SK-N-SH (cell line): ENCODE data around the gene LPO.

Source experiments
- EP300 ChIP-seq, 2 experiments: IDR thresholded peaks; 2 replicates each; pipeline versions ENCODE4 v1.4.0 to v1.6.1; 2012; ENCODE audit warnings: borderline replicate concordance in 1 of 2, low read depth in 1 of 2, low read length in 1 of 2
- JUND ChIP-seq: IDR thresholded peaks from 2 replicates; pipeline ENCODE4 v1.4.0; 2012
- POLR2AphosphoS5 ChIP-seq: IDR thresholded peaks from 2 replicates; pipeline ENCODE4 v1.6.1; 2012; ENCODE audit warnings: low read depth, low read length
- RXRA ChIP-seq: IDR thresholded peaks from 2 replicates; pipeline ENCODE4 v1.4.0; 2012; ENCODE audit warnings: low read depth, mild to moderate bottlenecking, borderline replicate concordance
- TF ChIP-seq, protein P1 (sequence below): fragments of 200-600 bp; sonication (generic); IDR thresholded peaks from 2 replicates; pipeline ENCODE4 v1.6.1; 2017; ENCODE audit warnings: antibody characterized with exemption, mild to moderate bottlenecking, moderate library complexity
- TF ChIP-seq, protein P2 (sequence below): IDR thresholded peaks from 2 replicates; pipeline ENCODE4 v1.6.1; 2012; ENCODE audit warnings: mild to moderate bottlenecking, low read depth, low read length, moderate library complexity

DNA sequence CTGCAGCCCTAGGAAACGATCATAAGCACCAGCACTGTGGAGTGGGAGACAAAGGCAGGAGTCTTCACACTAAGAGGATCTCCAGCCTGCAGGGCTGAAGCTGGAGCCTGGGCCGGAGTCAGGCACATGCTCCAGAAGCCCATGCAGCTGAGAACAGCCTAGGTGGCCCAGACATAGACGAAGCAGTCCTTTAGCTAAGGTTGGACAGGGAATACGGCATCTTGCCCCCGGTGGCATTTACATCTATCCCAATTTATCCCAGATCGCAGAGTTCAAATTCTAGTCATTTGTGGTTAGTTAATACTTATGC is 76.3 kb downstream of the LPO start:
- TF ChIP-seq POLR2AphosphoS5: no peak
- TF ChIP-seq, protein P1, sequence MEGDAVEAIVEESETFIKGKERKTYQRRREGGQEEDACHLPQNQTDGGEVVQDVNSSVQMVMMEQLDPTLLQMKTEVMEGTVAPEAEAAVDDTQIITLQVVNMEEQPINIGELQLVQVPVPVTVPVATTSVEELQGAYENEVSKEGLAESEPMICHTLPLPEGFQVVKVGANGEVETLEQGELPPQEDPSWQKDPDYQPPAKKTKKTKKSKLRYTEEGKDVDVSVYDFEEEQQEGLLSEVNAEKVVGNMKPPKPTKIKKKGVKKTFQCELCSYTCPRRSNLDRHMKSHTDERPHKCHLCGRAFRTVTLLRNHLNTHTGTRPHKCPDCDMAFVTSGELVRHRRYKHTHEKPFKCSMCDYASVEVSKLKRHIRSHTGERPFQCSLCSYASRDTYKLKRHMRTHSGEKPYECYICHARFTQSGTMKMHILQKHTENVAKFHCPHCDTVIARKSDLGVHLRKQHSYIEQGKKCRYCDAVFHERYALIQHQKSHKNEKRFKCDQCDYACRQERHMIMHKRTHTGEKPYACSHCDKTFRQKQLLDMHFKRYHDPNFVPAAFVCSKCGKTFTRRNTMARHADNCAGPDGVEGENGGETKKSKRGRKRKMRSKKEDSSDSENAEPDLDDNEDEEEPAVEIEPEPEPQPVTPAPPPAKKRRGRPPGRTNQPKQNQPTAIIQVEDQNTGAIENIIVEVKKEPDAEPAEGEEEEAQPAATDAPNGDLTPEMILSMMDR: no peak
- no peak for TF ChIP-seq JUND
- no peak for TF ChIP-seq EP300 (IDR thresholded peaks at IDR 0.05; ENCODE audit: borderline replicate concordance in 1 of 2, low read depth in 1 of 2, low read length in 1 of 2)
- TF ChIP-seq, protein P2, sequence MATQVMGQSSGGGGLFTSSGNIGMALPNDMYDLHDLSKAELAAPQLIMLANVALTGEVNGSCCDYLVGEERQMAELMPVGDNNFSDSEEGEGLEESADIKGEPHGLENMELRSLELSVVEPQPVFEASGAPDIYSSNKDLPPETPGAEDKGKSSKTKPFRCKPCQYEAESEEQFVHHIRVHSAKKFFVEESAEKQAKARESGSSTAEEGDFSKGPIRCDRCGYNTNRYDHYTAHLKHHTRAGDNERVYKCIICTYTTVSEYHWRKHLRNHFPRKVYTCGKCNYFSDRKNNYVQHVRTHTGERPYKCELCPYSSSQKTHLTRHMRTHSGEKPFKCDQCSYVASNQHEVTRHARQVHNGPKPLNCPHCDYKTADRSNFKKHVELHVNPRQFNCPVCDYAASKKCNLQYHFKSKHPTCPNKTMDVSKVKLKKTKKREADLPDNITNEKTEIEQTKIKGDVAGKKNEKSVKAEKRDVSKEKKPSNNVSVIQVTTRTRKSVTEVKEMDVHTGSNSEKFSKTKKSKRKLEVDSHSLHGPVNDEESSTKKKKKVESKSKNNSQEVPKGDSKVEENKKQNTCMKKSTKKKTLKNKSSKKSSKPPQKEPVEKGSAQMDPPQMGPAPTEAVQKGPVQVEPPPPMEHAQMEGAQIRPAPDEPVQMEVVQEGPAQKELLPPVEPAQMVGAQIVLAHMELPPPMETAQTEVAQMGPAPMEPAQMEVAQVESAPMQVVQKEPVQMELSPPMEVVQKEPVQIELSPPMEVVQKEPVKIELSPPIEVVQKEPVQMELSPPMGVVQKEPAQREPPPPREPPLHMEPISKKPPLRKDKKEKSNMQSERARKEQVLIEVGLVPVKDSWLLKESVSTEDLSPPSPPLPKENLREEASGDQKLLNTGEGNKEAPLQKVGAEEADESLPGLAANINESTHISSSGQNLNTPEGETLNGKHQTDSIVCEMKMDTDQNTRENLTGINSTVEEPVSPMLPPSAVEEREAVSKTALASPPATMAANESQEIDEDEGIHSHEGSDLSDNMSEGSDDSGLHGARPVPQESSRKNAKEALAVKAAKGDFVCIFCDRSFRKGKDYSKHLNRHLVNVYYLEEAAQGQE: no peak
- TF ChIP-seq RXRA: no peak
